NCI-H1694 treated with DMSO at 0.1 percent for 48 hours (cell line): ENCODE results near the gene FBXO41.

Experiments
- DNase-seq: peaks from one replicate; lab custom pipeline; 2025; lab: John Stamatoyannopoulos, UW

Gene FBXO41

GRCh38 chr2:73246850-73247249 lies 37.4 kb downstream of the FBXO41 start:
- DNase-seq: no peak

GRCh38 chr2:73244580-73244979 lies 39.7 kb downstream of the FBXO41 start:
- DNase-seq: no peak

GRCh38 chr2:73243884-73244570 lies 40.3 kb downstream of the FBXO41 start:
- DNase-seq: peak; percentile 59

DNA sequence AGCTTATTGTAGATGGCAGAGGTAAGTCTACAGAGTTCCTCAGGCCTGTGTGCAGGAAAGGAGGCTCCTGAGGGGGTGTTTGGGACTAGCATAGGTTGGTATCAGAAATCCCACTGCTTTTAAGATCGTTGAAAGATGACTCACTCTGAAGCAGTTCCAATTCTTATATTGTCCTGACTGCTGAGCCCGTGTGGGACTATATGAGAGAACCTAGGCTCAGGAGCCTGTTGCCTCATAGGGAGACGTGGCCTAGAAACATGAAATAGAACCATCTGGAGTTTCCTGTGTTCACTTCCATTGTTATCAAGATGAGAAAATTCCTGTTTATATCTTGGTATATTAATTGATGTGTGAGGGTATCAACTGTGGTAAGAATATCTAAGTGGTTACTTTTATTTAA lies 44.5 kb downstream of the FBXO41 start:
- no peak for DNase-seq

- no peak for DNase-seq
These were observed 45.3 kb downstream of the FBXO41 start for GRCh38 chr2:73238976-73239375.

GRCh38 chr2:73238149-73238548 lies 46.1 kb downstream of the FBXO41 start:
- DNase-seq: no peak

GRCh38 chr2:73237168-73237567 lies 47.1 kb downstream of the FBXO41 start:
- no peak for DNase-seq

DNA sequence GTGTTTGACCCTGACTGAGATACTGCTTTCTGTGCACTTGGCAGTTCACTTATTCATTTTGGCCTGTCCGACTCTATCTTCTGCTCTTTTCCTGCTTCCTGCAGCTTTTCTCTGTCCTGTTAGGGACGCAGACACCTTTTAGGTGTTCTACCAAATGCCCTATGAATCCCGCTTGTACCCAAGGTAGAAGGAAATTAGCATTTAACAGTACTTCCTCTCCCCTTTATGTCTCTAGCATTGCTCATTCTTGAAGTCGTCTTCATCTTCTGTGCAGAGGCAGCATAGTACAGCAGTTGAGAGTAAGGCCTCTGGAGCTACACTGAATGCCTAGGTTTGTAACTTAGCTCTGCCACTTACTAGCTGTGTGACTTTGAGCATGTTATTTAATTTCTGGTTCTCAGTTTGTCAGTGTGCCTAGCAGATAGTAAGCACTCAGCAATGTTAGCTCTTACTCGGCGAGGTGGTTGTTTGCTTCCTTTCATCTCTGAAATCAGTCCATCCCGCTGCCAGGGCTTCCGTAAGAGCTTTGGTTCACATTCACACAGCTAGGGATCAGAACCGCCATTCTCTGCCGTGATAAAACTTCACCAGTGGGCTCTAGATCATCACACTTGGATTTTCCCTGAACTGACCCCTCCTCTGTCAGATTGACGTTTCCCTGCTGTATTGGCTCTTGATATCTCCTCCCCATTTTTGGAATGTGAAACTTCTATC lies 48.8 kb downstream of the FBXO41 start:
- no peak for DNase-seq

- DNase-seq: peak; percentile 97
These were observed 50.1 kb downstream of the FBXO41 start, which contains the start of gene CCT7 for GRCh38 chr2:73233932-73234832. CCT7 (plus strand) TSS chr2:73234308; CDS start chr2:73234379, 71 bp downstream.

GRCh38 chr2:73233154-73233931 lies 50.9 kb downstream of the FBXO41 start, which contains the start of gene PRADC1:
PRADC1 (minus strand) TSS chr2:73233239; CDS start chr2:73233160, 79 bp downstream.
- peak; percentile 98 for DNase-seq

DNA sequence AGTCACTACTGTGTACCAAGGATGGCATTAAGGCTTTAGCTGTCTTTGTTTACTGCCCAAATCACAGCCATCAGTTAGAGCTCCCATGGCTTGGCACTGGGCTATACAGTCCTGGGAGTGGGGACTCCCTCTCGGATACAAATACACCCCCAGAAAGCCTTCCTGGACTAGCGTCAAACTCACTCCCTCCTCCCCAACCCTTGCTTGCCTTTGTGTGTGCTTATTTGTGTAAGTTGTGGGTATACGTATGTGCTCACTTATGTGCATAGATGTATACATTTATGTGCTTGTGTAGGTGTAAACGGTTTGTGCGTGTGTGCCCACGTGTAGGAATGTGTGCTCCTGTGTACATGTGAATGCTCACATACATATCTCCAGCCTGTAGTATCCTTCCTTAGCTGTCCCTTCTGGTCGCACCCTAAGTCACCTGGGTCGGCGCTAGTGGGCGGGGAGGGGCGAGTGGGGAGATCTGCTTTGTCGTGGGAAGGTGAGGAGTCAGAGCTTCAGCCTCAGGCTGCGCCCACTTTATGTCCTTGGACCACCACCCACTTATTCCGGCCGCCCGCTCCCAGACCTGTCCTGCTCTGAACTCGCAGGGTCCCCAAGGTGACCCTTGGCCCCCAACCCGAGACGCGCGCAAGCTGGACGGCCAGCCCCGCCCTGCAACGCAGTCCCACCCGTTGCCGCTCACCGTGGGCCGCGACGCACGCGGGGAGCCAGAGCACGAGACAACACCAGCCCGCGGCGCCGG lies 51.7 kb downstream of the FBXO41 start:
- no peak for DNase-seq

DNA sequence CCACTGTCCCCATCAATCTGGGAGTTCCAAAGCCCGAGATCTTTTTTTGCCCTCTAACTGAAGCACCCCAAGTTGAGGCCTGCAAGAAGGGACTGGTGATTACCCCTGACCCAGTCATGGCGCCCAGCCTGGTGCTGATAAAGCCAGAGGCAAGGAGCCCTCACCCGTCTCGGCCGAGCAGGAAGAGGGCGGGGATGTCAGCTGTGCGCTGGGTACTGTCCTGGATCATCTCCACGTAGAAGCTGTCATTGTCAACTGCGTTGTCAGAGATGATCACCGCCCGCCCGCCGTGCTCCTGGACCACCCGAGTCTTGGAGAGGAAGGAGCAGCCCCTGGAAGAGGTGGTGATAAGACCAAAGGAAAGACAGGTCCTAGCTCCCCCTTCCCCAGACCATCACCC lies 55.6 kb downstream of the FBXO41 start:
- DNase-seq: no peak

GRCh38 chr2:73227086-73227485 lies 57.2 kb downstream of the FBXO41 start:
- DNase-seq: no peak

GRCh38 chr2:73225513-73226360 lies 58.5 kb downstream of the FBXO41 start:
- no peak for DNase-seq

DNA sequence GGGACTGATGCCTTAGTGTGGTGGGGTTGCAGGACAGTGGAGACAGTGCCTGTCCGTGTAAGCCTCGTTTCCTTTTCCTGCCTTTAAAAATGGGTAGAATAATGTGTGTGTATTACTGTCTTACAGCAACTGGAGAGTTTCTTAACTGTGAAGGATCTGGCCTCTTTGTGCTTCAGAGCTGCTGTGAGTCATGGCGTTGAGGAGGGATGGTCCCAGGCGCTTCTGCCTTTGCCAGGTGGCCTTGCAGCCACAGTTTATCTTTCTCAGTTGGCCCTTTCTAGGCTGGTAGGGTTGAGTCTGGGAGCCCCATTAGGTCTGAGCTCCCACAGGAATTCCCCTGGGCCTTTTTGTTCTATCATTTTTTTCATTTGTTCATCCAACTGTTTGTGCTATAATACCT lies 60.5 kb downstream of the FBXO41 start:
- DNase-seq: no peak

- no peak for DNase-seq
These were observed 66.0 kb downstream of the FBXO41 start for GRCh38 chr2:73218298-73218697.

GRCh38 chr2:73217826-73218225 lies 66.5 kb downstream of the FBXO41 start:
- DNase-seq: no peak

DNA sequence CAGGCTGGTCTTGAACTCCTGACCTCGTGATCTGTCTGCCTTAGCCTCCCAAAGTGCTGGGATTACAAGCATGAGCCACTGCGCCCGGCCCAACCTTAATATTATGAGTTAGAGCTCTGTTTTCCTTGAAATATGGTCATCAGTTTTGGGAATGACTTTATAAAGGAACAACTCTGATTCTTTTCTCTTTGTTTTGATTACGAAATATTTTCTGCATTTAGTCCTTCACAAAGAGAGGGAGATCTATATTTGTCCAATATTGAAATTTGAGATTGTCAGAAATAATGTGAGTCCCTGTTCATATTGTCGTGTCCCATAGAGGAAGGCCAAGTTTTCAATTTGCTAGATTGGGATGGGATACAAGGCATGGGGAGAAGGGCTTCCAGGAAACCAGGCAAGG lies 67.1 kb downstream of the FBXO41 start:
- no peak for DNase-seq

DNA sequence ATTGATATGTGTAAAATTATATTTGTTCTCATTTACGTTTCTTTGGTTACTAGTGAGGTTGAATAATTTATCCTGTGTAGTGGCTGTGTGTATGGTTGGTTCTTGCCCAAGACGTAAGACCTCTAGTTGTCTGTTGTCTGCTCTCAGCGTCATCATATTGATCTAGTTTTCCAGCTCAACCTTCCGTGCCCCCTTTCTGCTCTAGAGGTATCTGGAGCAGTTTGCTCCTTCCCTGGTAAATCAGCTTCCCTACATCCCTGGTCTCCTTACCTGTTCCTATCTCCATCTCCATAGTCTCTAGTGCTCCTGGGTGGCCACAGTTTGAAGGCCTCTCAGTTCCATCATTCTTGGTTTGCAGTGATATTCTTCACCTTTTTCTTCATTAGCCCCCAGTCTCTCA lies 69.0 kb downstream of the FBXO41 start:
- DNase-seq: no peak
